ENCODE measurements around the gene TMEM25. TPM values are rescaled to one million over a fixed set of nuclear protein-coding genes. Genes with fewer than 3 reads are reported as not detected.
A peak's percentile ranks its signal among the peaks of the same experiment; 100 is the strongest.

Gene TMEM25
- total RNA-seq, 1 donor from 2014 or later = 17.7 TPM

GRCh38 chr11:118581057-118581456, 50.1 kb downstream of the TMEM25 start:
- peak; percentile 71 for DNase-seq (ENCODE audit: low read depth, low spot score)

Other genes with a start within 250 kb of the TMEM25 start
- not detected in 2 replicates for gene CD3E, start 226.5 kb upstream of the TMEM25 start, total RNA-seq
- gene CD3D, start 188.5 kb upstream of the TMEM25 start, total RNA-seq = not detected in 2 replicates
- gene CD3G, start 186.8 kb upstream of the TMEM25 start, total RNA-seq = not detected in 2 replicates
- gene UBE4A, start 171.6 kb upstream of the TMEM25 start, total RNA-seq = 29.9 and 38.4 TPM in 2 replicates
- gene ATP5MG, start 129.6 kb upstream of the TMEM25 start, total RNA-seq = 69.5 and 96.9 TPM in 2 replicates
- 20.0 and 29.7 TPM in 2 replicates for gene KMT2A, start 94.7 kb upstream of the TMEM25 start, total RNA-seq
- gene TTC36, start 3.7 kb upstream of the TMEM25 start, total RNA-seq = 0.40 and 1.3 TPM in 2 replicates
- gene IFT46, start 34.7 kb downstream of the TMEM25 start, total RNA-seq = 25.5 and 33.6 TPM in 2 replicates
- gene ARCN1, start 41.2 kb downstream of the TMEM25 start, total RNA-seq = 130 and 149 TPM in 2 replicates
- 67.0 and 79.3 TPM in 2 replicates for gene PHLDB1, start 76.4 kb downstream of the TMEM25 start, total RNA-seq
- gene TREH, start 148.5 kb downstream of the TMEM25 start, total RNA-seq = not detected in 2 replicates

Measured in pulmonary artery endothelial cell (primary cell).